MM.1S (cell line): Measurements from ENCODE around the gene COL5A1.

Source experiments
- CTCF ChIP-seq: fragments of 300-600 bp; sonication (generic); IDR thresholded peaks from 2 replicates; pipeline ENCODE4 v1.5.1; 2016; ENCODE audit warnings: antibody characterized with exemption, low read length, mixed read lengths
- EZH2 ChIP-seq: fragments of 300-600 bp; sonication (generic); optimal IDR thresholded peaks from 2 replicates; pipeline ENCODE3; 2017; ENCODE audit warnings: low read depth, mild to moderate bottlenecking, antibody characterized with exemption, low read length, mixed read lengths

- no peak for TF ChIP-seq CTCF
- no peak for TF ChIP-seq EZH2
Measured at GRCh38 chr9:134869554-134870300, 228.1 kb downstream of the COL5A1 start.
